WERI-Rb-1 (cell line): Measurements from ENCODE around the gene LRFN5.

ENCODE experiments used
- DNase-seq: peaks from one replicate; pipeline ENCODE4 v3.0.0-alpha.2; 2020
- H3K27ac ChIP-seq: fragments of 250-450 bp; sonication (Bioruptor Pico); 2 replicates; pipeline ENCODE4 v1.5.1; 2020; ENCODE audit warnings: mild to moderate bottlenecking, moderate library complexity
- H3K27me3 ChIP-seq: fragments of 250-450 bp; sonication (Bioruptor Pico); 2 replicates; pipeline ENCODE4 v1.5.1; 2021; ENCODE audit warnings: mild to moderate bottlenecking, low read depth, moderate library complexity; ENCODE audit not compliant: insufficient read depth, severe bottlenecking
- H3K36me3 ChIP-seq: fragments of 250-450 bp; sonication (Bioruptor Pico); 2 replicates; pipeline ENCODE4 v1.5.1; 2020; ENCODE audit warnings: mild to moderate bottlenecking, moderate library complexity
- H3K4me3 ChIP-seq: 2 replicates; pipeline ENCODE4 v1.5.1; 2011; ENCODE audit warnings: low read depth, mild to moderate bottlenecking, control low read depth, low read length
- H3K9me3 ChIP-seq: fragments of 250-450 bp; sonication (Bioruptor Pico); 2 replicates; pipeline ENCODE4 v1.5.1; 2021; ENCODE audit warnings: mild to moderate bottlenecking, moderate library complexity; ENCODE audit not compliant: severe bottlenecking
- TF ChIP-seq, protein P1 (sequence below): IDR thresholded peaks from 2 replicates; pipeline ENCODE4 v1.5.1; 2011; ENCODE audit warnings: low read depth, mild to moderate bottlenecking, control low read depth, inconsistent platforms, low read length

LRFN5 gene

DNA sequence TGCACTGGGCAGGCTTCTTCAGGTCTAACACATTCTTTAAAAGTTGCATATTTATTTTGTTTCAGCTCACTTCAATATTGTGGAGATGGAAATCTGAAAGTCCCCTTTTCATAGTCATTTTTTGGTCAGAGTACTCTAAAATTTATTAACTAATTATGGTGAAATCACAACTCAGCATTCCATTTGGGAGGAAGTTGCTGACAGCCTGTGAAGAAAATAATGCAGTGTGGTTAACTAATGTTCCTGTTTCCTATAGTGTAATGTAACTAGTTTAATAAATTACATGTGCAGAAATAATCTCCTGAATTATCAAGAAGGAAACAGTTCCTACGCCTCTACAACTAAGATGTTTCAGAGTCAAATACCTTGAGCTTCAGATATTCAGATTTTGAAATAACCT, 17.1 kb downstream of the LRFN5 start:
- Histone ChIP-seq H3K4me3 (no peak overlapping the region), H3K27me3 (peaks cover 17% of the 10 kb centered on the region), H3K9me3 (no peaks in the 10 kb centered on the region), H3K36me3 (no peaks in the 10 kb centered on the region), H3K27ac (no peak overlapping the region)
- DNase-seq = no peak
- TF ChIP-seq, protein P1, sequence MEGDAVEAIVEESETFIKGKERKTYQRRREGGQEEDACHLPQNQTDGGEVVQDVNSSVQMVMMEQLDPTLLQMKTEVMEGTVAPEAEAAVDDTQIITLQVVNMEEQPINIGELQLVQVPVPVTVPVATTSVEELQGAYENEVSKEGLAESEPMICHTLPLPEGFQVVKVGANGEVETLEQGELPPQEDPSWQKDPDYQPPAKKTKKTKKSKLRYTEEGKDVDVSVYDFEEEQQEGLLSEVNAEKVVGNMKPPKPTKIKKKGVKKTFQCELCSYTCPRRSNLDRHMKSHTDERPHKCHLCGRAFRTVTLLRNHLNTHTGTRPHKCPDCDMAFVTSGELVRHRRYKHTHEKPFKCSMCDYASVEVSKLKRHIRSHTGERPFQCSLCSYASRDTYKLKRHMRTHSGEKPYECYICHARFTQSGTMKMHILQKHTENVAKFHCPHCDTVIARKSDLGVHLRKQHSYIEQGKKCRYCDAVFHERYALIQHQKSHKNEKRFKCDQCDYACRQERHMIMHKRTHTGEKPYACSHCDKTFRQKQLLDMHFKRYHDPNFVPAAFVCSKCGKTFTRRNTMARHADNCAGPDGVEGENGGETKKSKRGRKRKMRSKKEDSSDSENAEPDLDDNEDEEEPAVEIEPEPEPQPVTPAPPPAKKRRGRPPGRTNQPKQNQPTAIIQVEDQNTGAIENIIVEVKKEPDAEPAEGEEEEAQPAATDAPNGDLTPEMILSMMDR = no peak

DNA sequence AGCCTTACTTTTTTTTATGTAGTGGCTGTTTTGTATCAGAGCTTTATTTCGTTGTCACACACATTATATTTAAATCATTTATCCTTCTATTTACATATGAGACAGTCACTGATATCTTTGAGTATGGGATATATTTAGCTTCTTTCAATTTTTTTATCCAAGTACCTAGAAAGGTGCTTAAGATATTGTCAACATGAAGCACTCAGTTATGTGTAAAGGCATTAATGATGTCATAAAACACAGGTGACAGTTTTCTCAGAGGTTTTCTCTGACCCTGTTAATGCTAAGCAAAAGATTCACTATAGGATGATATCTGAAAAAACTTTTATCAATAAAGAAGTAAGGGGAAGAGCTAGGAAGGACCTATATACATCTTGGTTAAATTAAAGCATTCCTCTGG, 23.2 kb downstream of the LRFN5 start:
- H3K4me3 ChIP-seq = no peak overlapping the region
- H3K27me3 ChIP-seq = peaks cover 8% of the 10 kb centered on the region
- H3K36me3 ChIP-seq = no peaks in the 10 kb centered on the region
- H3K27ac ChIP-seq = no peak overlapping the region
- H3K9me3 ChIP-seq = no peaks in the 10 kb centered on the region
- DNase-seq = no peak
- TF ChIP-seq, protein P1 = no peak

DNA sequence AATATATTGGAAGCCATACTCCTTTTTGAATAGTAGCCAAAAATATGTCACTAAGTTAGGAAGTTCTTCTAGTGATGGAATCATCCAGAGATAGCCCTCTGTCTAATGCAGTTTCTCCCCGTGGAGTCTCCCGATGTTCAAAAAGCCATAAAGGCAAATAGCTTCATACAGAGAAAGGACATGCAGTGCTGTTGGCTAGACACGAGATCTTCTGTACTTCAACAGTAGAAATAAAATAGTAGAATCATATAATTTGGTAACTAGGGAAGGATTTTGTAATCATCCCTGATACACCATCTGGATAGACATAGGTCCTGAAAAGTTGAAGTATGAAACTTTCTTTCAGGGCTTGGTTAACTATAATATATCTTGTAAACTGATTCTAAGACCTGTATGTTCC, 27.6 kb downstream of the LRFN5 start:
- TF ChIP-seq, protein P1 = no peak
- DNase-seq = no peak
- Histone ChIP-seq H3K4me3 (no peak overlapping the region), H3K36me3 (no peaks in the 10 kb centered on the region), H3K27ac (no peak overlapping the region), H3K9me3 (no peaks in the 10 kb centered on the region), H3K27me3 (peaks cover 7% of the 10 kb centered on the region)

DNA sequence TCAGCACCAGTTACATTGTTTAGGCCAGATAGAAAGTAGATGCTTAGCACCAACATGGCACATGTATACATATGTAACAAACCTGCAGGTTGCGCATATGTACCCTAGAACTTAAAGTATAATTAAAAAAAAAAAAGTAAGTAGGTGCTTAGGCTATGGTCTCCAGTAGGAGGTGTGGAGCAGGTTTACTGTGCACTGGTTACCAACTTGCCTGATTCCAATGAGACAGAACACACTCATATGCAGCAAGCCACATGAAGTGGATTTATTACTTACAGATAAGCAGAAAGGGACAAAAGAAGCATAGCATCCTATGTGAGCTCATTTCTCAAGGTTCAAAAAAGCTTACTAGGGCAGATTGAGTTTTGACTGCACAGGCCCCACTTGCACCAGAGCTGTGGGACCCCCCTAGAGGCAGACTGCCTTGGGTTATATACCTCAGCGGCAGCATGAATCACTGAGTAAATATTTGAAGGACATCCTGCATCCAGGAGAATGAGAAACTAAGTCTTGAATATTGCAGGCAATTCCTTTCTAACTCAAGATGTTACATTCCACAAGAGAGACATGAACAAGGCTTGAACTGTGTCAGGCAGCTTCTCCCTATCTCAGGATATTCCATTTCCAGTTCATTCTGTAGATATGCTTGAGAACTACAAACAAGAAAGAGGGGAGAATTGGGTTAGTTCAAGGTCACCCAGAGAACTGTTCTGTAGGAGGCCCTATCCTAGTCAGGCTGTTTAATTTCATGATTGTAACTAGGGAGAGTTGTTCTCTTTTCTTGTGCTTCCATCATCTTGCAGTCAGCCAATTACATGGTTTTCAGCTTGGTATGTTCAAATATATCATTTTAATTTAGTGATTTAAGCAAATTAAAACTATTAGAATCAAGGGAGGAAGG, 30.1 kb downstream of the LRFN5 start:
- H3K27ac ChIP-seq = no peak overlapping the region
- DNase-seq = no peak

DNA sequence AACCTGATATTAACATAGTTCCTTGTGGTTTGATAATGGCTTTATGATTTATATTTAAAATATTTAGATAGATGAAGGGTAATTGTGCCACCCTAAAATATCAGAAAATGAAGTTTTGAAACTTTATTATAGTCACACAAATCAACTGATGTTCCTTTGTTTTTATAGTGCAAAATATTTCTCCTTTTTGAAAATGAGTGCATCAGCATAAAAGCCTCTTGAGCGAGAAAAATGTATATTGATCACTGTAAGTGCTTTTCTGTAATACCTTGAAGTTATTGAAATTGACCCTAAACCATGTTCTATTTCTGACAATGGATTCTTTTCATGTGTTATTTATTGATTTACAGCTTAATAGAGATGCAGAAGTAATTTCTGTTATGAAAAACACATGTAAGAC, 35.0 kb downstream of the LRFN5 start:
- Histone ChIP-seq H3K27me3 (peaks cover 19% of the 10 kb centered on the region), H3K9me3 (no peaks in the 10 kb centered on the region), H3K4me3 (no peak overlapping the region), H3K36me3 (no peaks in the 10 kb centered on the region), H3K27ac (no peak overlapping the region)
- TF ChIP-seq, protein P1 = no peak
- DNase-seq = no peak

More for the DNA sequence above, 30.1 kb downstream of the LRFN5 start:
- H3K4me3 ChIP-seq = no peak overlapping the region
- H3K9me3 ChIP-seq = no peaks in the 10 kb centered on the region
- TF ChIP-seq, protein P1 = no peak
- peaks cover 11% of the 10 kb centered on the region for H3K27me3 ChIP-seq
- H3K36me3 ChIP-seq = no peaks in the 10 kb centered on the region
